ENCODE measurements around the gene GATC.
"Not testable (repeated sequence)": the region's sequence is repeated elsewhere in the genome, so short reads cannot be mapped to it uniquely, and the experiment has no call there.

DNA sequence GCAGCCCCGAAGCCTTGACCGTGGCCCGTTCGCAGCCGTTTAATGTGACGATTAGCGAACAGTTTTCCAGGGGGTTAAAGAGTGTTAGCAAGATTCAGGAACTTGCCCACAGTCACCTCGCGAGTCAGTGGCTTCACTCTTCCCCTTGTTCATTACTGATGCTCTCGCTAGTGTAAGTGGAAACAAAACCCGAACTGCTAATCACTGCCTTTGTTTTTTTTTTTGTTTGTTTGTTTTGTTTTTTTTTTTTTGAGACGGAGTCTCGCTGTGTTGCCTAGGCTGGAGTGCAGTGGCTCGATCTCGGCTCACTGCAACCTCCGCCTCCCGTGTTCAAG is 567 bp downstream of the GATC start:
- TF ChIP-seq, protein P1, sequence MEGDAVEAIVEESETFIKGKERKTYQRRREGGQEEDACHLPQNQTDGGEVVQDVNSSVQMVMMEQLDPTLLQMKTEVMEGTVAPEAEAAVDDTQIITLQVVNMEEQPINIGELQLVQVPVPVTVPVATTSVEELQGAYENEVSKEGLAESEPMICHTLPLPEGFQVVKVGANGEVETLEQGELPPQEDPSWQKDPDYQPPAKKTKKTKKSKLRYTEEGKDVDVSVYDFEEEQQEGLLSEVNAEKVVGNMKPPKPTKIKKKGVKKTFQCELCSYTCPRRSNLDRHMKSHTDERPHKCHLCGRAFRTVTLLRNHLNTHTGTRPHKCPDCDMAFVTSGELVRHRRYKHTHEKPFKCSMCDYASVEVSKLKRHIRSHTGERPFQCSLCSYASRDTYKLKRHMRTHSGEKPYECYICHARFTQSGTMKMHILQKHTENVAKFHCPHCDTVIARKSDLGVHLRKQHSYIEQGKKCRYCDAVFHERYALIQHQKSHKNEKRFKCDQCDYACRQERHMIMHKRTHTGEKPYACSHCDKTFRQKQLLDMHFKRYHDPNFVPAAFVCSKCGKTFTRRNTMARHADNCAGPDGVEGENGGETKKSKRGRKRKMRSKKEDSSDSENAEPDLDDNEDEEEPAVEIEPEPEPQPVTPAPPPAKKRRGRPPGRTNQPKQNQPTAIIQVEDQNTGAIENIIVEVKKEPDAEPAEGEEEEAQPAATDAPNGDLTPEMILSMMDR (conservative IDR thresholded peaks at IDR 0.05; ENCODE audit: low read length), result not testable (repeated sequence)
- not testable (repeated sequence) for TF ChIP-seq EZH2phosphoT487 (IDR thresholded peaks at IDR 0.05; ENCODE audit: borderline replicate concordance, low read depth, low read length)

Measured in OCI-LY7 (cell line).